ENCODE data around the gene ZNRF1. TPM values are rescaled to one million over a fixed set of nuclear protein-coding genes. Genes with fewer than 3 reads are reported as not detected.

ZNRF1 gene
- total and polyA plus RNA-seq, 2 of the 13 experiments (the other 11 are each of a cell fraction or from before 2014, with no cell fraction given): 43.9 to 58.7 TPM

- peak; percentile 98 for TF ChIP-seq IKZF4 (CRISPR knock-in tag; IDR thresholded peaks at IDR 0.05; ENCODE audit: borderline replicate concordance, low read depth, not compliant biosample characterization)
- no peak for TF ChIP-seq TERF1 (CRISPR knock-in tag; IDR thresholded peaks at IDR 0.05)
- no peak for TF ChIP-seq SIN3B (IDR thresholded peaks at IDR 0.05; ENCODE audit: low read length)
- TF ChIP-seq ZNF451 (CRISPR knock-in tag; IDR thresholded peaks at IDR 0.05): peak; percentile 63; the same call in 1 of the 2 replicates
- TF ChIP-seq ZNF503 (CRISPR knock-in tag; IDR thresholded peaks at IDR 0.05): peak; percentile 55
- TF ChIP-seq SP2 (CRISPR knock-in tag; IDR thresholded peaks at IDR 0.05): no peak; the same call in 1 of the 2 replicates
- no peak; the same call in 1 of the 2 replicates for TF ChIP-seq AFF4 (CRISPR knock-in tag; IDR thresholded peaks at IDR 0.05)
- TF ChIP-seq ZNF331 (CRISPR knock-in tag; IDR thresholded peaks at IDR 0.05): peak; percentile 84
- peak; percentile 80 for TF ChIP-seq XRCC5 (optimal IDR thresholded peaks at IDR 0.05; ENCODE audit: low read length)
- TF ChIP-seq ZNF136 (CRISPR knock-in tag; IDR thresholded peaks at IDR 0.05; ENCODE audit: low read depth): peak; percentile 93; the same call in 1 of the 2 replicates
- TF ChIP-seq AHDC1 (CRISPR knock-in tag; IDR thresholded peaks at IDR 0.05; ENCODE audit: borderline replicate concordance): peak; percentile 61; the same call in 1 of the 2 replicates
- peak; percentile 86 for TF ChIP-seq ZNF552 (CRISPR knock-in tag; IDR thresholded peaks at IDR 0.05; ENCODE audit: borderline replicate concordance)
- TF ChIP-seq ZC3H4 (CRISPR knock-in tag; IDR thresholded peaks at IDR 0.05; ENCODE audit: borderline replicate concordance): peak; percentile 89; the same call in 1 of the 2 replicates
- peak; percentile 67 for TF ChIP-seq TEAD3 (CRISPR knock-in tag; optimal IDR thresholded peaks at IDR 0.05; ENCODE audit: borderline replicate concordance)
- TF ChIP-seq XBP1 (CRISPR knock-in tag; IDR thresholded peaks at IDR 0.05): peak; percentile 43; the same call in 1 of the 2 replicates
These were observed 149.7 kb downstream of the ZNRF1 start, which contains the start of gene ZFP1 (continued) for GRCh38 chr16:75148311-75149195.

Data from HepG2 (cell line).